SK-N-MC (cell line): ENCODE measurements around the gene DCHS2.

Source experiments
- EZH2 ChIP-seq: fragments of 200-600 bp; sonication (generic); IDR thresholded peaks from one replicate; pipeline ENCODE4 v1.6.1; 2017; ENCODE audit warnings: antibody characterized with exemption
- POLR2AphosphoS5 ChIP-seq: IDR thresholded peaks from 2 replicates; pipeline ENCODE4 v1.6.1; 2012; ENCODE audit warnings: mild to moderate bottlenecking, low read depth, low read length, borderline replicate concordance

DNA sequence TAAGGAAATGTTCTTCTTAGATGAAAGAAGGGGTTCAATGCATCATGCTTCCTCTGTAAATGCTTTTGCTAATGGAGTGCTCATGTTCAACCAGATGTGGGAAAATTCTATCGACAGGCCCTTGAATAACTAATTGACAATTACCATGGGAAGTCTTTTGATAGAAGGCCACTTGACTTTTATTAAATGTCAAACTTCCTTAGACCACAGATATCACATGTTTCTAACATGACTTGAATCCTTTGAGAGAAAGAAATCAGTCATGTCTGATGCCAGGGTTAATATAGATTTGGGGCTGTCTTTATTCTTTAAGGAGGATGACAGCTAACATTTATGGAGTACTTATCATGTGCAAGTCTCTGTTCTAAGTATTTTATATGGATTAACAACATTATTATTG is 280.1 kb downstream of the DCHS2 start:
- TF ChIP-seq POLR2AphosphoS5 (no peak), EZH2 (no peak)
